ENCODE data around the gene LSP1.

GRCh38 chr11:1921574-1922141 lies 68.8 kb downstream of the LSP1 start:
- no peak for TF ChIP-seq POLR2A (IDR thresholded peaks at IDR 0.05; ENCODE audit: low read depth, low read length)
- TF ChIP-seq, protein P1, sequence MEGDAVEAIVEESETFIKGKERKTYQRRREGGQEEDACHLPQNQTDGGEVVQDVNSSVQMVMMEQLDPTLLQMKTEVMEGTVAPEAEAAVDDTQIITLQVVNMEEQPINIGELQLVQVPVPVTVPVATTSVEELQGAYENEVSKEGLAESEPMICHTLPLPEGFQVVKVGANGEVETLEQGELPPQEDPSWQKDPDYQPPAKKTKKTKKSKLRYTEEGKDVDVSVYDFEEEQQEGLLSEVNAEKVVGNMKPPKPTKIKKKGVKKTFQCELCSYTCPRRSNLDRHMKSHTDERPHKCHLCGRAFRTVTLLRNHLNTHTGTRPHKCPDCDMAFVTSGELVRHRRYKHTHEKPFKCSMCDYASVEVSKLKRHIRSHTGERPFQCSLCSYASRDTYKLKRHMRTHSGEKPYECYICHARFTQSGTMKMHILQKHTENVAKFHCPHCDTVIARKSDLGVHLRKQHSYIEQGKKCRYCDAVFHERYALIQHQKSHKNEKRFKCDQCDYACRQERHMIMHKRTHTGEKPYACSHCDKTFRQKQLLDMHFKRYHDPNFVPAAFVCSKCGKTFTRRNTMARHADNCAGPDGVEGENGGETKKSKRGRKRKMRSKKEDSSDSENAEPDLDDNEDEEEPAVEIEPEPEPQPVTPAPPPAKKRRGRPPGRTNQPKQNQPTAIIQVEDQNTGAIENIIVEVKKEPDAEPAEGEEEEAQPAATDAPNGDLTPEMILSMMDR (conservative IDR thresholded peaks at IDR 0.05; ENCODE audit: low read depth, low read length), result no peak
- TF ChIP-seq USF2 (IDR thresholded peaks at IDR 0.05; ENCODE audit: low read depth, low read length), result no peak
- no peak for TF ChIP-seq SMC3 (IDR thresholded peaks at IDR 0.05; ENCODE audit: low read depth, low read length)
